Naive B cell (primary cell): ENCODE measurements around the gene OXSR1. TPM values are rescaled to one million over a fixed set of nuclear protein-coding genes. Genes with fewer than 3 reads are reported as not detected.

ENCODE experiments used
- ATAC-seq, 2 donors: fragments of 150-1000 bp; cut with Tn5 transposase; 2 replicates each; pipeline ENCODE4 v1.10.0; 2021; ENCODE audit warnings: low read depth in 2 of 2, mild to moderate bottlenecking in 2 of 2, moderate library complexity in 2 of 2
- DNase-seq: peaks from one replicate; pipeline ENCODE4 v3.0.0; 2022
- H3K27ac Mint-ChIP-seq, 6 donors: one replicate each; pipeline ENCODE4 v1.8.0; 2020 to 2022; ENCODE audit warnings: mild to moderate bottlenecking in 6 of 6, mixed read lengths in 6 of 6, moderate library complexity in 5 of 6, inconsistent platforms in 2 of 6
- H3K27me3 Mint-ChIP-seq, 3 donors: one replicate each; pipeline ENCODE4 v1.8.0; 2021 to 2022; ENCODE audit warnings: mixed read lengths in 3 of 3, mild to moderate bottlenecking in 1 of 3
- H3K36me3 Mint-ChIP-seq, 2 donors: one replicate each; pipeline ENCODE4 v1.8.0; 2020 to 2022; ENCODE audit warnings: mixed read lengths in 2 of 2, inconsistent platforms in 1 of 2, mild to moderate bottlenecking in 1 of 2
- H3K4me1 Mint-ChIP-seq, 3 donors: one replicate each; pipeline ENCODE4 v1.8.0; 2020 to 2022; ENCODE audit warnings: mixed read lengths in 3 of 3, inconsistent platforms in 1 of 3, mild to moderate bottlenecking in 1 of 3, moderate library complexity in 1 of 3
- H3K4me3 Mint-ChIP-seq, 8 donors: one replicate each; pipeline ENCODE4 v1.8.0; 2020 to 2022; ENCODE audit warnings: mild to moderate bottlenecking in 8 of 8, mixed read lengths in 8 of 8, moderate library complexity in 8 of 8, inconsistent platforms in 2 of 8
- H3K9me3 Mint-ChIP-seq, 7 donors: one replicate each; pipeline ENCODE4 v1.8.0; 2020 to 2022; ENCODE audit warnings: mixed read lengths in 7 of 7, mild to moderate bottlenecking in 5 of 7, inconsistent platforms in 2 of 7, moderate library complexity in 1 of 7
- polyA plus RNA-seq, 6 donors: library from polyadenylated mRNA; unstranded; fragments of 300-500 nt; fragmentation: Illumina TruSeq; gene quantifications; one replicate each; pipeline ENCODE4 v1.2.3, GENCODE V29; 2021; ENCODE audit warnings: low read depth in 6 of 6

OXSR1 gene
- polyA plus RNA-seq, 6 donors from 2014 or later = 7.8 to 15.5 (median 13.8) TPM

DNA sequence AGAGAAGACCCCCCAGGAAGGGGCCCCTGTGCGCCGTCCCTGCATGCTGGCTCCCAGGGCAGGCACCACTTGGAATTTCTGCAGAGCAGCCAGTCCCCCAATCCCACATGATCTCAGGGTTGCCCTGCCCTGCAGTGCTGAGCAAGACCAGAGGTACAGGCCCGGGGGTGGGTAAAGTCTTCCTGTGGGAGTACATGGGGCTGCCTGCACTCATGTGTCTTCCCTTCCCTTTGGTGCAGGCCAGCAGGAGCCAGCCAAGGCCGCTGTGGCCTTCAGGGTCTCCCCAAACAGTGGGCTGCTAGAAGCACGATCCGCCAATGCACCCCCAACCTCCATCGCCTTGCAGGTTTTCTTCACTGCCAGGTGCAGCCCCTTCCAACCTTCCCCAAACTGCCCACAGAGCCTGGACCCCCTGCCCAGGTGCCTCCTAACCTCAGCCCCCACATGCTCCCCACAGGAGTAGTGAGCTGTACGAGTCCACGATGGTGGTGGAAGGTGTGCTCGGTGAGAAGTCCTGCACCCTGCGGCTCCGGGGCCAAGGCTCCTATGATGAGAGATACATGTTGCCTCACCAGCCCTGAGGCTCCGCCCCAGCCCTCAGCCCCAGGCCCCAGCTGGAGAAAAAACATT is 43.4 kb upstream of the OXSR1 start:
- ATAC-seq = no peak
- no peak for DNase-seq
- H3K36me3 Mint-ChIP-seq = peaks cover 12 to 23% of the 10 kb centered on the region in 2 donors
- no peak overlapping the region for H3K27ac Mint-ChIP-seq
- no peaks in the 10 kb centered on the region for H3K27me3 Mint-ChIP-seq
- H3K9me3 Mint-ChIP-seq = no peaks in the 10 kb centered on the region
- peaks cover 2 to 19% (median 13%) of the 10 kb centered on the region in 3 donors for H3K4me1 Mint-ChIP-seq
- no peak overlapping the region for H3K4me3 Mint-ChIP-seq

DNA sequence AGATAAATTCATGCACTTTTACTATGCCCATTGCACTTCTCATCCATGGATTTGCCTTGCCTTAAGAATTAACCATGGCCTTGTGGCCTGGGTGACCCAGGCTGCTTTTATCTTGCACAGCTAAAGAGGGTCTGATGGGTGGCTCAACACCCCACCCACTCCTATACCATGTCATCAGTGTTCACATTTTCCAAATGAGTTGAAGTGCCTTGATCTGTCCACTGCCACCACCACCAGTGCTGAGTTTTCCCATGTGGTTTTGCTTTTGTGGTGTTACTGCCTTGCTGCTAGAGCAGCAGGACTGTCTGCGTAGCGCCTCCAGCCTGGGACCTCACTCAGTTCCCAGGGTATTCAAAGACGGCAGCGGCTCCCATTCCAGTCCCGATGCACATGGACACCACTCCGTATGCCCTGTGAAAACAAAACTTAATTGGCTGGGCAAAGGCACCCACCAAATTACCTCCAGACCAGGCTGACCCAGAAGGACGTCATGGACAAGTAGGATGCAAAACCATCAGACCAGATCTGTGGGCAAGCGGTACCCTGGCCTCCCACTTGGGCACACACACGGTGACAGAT is 42.5 kb upstream of the OXSR1 start:
- H3K27ac Mint-ChIP-seq = no peak overlapping the region
- peaks cover 2 to 17% (median 13%) of the 10 kb centered on the region in 3 donors for H3K4me1 Mint-ChIP-seq
- H3K36me3 Mint-ChIP-seq = peaks cover 12 to 23% of the 10 kb centered on the region in 2 donors
- no peak overlapping the region for H3K4me3 Mint-ChIP-seq
- DNase-seq (no peak), ATAC-seq (no peak)
- no peaks in the 10 kb centered on the region for H3K9me3 Mint-ChIP-seq
- H3K27me3 Mint-ChIP-seq = no peaks in the 10 kb centered on the region

DNA sequence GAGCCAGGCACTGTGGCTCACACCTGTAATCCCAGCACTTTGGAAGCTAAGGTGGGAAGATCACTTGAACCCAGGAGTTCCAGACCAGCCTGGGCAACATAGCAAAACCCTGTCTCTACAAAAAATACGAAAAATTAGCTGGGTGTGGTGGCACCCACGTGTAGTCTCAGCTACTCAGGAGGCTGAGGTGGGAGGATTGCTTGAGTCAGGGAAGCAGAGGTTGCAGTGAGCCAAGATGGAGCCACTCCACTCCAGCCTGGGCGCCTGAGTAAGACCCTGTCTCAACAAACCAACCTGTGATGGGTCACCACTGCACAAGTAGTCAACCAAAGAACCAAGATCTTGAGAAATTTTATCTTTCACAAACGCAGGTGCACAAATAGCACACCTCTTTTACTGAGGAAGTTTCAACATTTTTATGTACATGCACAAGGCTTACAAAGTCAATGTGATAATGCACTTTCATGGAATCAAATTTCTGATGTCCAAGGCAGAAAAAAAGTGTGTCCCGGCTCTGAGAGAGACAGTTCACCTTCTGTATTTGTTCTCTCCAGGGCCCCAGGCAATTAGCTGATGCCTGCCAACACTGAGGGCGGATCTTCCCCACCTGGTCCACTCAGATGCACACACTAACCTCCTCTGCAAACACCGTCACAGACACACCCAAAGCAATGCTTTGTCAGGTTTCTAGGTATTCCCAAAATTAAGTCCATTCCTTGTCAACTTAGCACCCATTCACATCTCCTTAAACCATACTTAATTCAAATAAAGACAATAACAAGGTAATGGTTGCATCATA is 40.8 kb upstream of the OXSR1 start:
- peaks cover 12 to 31% of the 10 kb centered on the region in 2 donors for H3K36me3 Mint-ChIP-seq
- no peak overlapping the region for H3K27ac Mint-ChIP-seq
- ATAC-seq (no peak), DNase-seq (no peak)
- H3K4me1 Mint-ChIP-seq = peaks cover 0 to 9% (median 6%) of the 10 kb centered on the region in 3 donors
- H3K27me3 Mint-ChIP-seq = no peaks in the 10 kb centered on the region
- no peaks in the 10 kb centered on the region for H3K9me3 Mint-ChIP-seq
- no peak overlapping the region for H3K4me3 Mint-ChIP-seq

- H3K27ac Mint-ChIP-seq = no peak overlapping the region
- no peak overlapping the region for H3K4me3 Mint-ChIP-seq
- H3K9me3 Mint-ChIP-seq = no peaks in the 10 kb centered on the region
- DNase-seq (no peak), ATAC-seq (no peak)
- peaks cover 12 to 32% of the 10 kb centered on the region in 2 donors for H3K36me3 Mint-ChIP-seq
- H3K4me1 Mint-ChIP-seq = peaks cover 6 to 10% (median 6%) of the 10 kb centered on the region in 3 donors
- no peaks in the 10 kb centered on the region for H3K27me3 Mint-ChIP-seq
Observed at GRCh38 chr3:38125305-38126120, 39.8 kb upstream of the OXSR1 start.

DNA sequence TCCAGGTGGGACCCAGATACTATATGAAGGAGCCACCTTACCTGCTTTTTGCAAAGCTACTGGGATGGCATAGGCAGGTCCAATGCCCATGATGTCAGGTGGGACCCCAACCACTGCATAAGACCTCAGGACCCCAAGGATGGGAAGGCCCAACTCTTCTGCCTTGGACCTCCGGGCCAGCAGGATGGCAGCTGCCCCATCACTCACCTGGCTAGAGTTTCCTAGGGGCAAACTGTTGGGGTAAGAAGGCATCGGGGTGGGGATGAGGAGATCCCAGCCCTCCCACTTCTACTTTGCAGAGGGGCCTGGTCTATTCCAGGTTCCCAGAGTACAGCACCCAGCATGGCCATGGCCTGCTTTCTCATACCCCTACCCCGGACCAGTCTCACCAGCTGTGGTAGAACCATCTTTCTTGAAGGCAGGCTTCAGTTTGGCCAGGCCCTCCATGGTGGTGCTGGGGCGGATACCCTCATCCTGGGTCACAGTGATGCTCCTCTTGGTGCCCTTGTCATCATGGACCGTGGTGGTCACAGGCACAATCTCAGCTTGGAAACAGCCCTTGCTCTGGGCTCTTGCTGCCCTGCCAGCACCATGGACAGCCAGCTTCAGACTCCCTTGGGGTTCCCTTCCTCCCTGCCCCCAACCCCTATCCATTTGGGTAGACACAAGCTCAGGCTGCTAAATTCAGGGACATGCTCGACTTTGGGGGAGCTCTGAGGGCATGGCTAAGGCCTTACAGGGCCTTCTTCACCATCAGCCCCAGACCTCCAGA is 39.0 kb upstream of the OXSR1 start:
- DNase-seq (no peak), ATAC-seq (no peak)
- Mint-ChIP-seq H3K27ac (no peak overlapping the region), H3K4me3 (no peak overlapping the region), H3K36me3 (peaks cover 12 to 27% of the 10 kb centered on the region in 2 donors), H3K4me1 (peaks cover 6 to 11% (median 6%) of the 10 kb centered on the region in 3 donors), H3K27me3 (no peaks in the 10 kb centered on the region), H3K9me3 (no peaks in the 10 kb centered on the region)

GRCh38 chr3:38127611-38128302 is 37.6 kb upstream of the OXSR1 start:
- DNase-seq (no peak), ATAC-seq (no peak)
- H3K4me3 Mint-ChIP-seq = no peak overlapping the region
- no peaks in the 10 kb centered on the region for H3K27me3 Mint-ChIP-seq
- H3K4me1 Mint-ChIP-seq = peaks cover 6 to 19% (median 9%) of the 10 kb centered on the region in 3 donors
- peaks cover 12 to 27% of the 10 kb centered on the region in 2 donors for H3K36me3 Mint-ChIP-seq
- H3K9me3 Mint-ChIP-seq = no peaks in the 10 kb centered on the region
- no peak overlapping the region for H3K27ac Mint-ChIP-seq

- Mint-ChIP-seq H3K36me3 (peaks cover 7 to 27% of the 10 kb centered on the region in 2 donors), H3K27ac (no peak overlapping the region), H3K27me3 (no peaks in the 10 kb centered on the region)
Observed at GRCh38 chr3:38128303-38128655, 37.1 kb upstream of the OXSR1 start.

DNA sequence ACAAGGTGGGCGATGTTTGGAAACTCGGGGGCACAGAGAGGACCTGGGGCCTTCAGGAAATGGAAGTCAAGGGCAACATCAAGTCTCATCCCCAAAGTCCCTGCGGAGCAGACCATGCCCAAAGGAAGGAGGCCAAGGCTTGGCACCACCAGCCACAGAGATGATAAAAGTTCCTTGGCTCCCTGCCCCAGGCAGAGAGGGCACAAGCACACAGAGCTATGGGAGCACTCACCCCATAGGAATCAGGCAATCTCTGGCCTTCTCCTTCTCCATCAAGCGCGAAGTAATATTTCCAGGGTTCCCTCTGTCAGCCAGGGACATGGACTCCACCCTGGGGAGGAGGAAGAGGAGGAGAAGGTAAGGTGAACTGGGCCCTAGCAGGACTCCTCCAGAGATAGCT is 36.3 kb upstream of the OXSR1 start:
- H3K36me3 Mint-ChIP-seq = peaks cover 7 to 27% of the 10 kb centered on the region in 2 donors
- no peaks in the 10 kb centered on the region for H3K27me3 Mint-ChIP-seq
- H3K27ac Mint-ChIP-seq = peak overlapping the region in 3 of 6 donors; percentile 28 to 50 (median 49)
- ATAC-seq (no peak), DNase-seq (no peak)
- no peaks in the 10 kb centered on the region for H3K9me3 Mint-ChIP-seq
- H3K4me1 Mint-ChIP-seq = peaks cover 10 to 28% (median 13%) of the 10 kb centered on the region in 3 donors
- H3K4me3 Mint-ChIP-seq = no peak overlapping the region

More at GRCh38 chr3:38128303-38128655, 37.1 kb upstream of the OXSR1 start:
- no peak overlapping the region for H3K4me3 Mint-ChIP-seq
- H3K9me3 Mint-ChIP-seq = no peaks in the 10 kb centered on the region
- no peak for DNase-seq
- peaks cover 10 to 24% (median 12%) of the 10 kb centered on the region in 3 donors for H3K4me1 Mint-ChIP-seq
- ATAC-seq = no peak

GRCh38 chr3:38130631-38131065 is 34.7 kb upstream of the OXSR1 start:
- Mint-ChIP-seq H3K27ac (peak overlapping the region in 1 of 6 donors; percentile 63), H3K36me3 (peaks cover 5 to 15% of the 10 kb centered on the region in 2 donors)

DNA sequence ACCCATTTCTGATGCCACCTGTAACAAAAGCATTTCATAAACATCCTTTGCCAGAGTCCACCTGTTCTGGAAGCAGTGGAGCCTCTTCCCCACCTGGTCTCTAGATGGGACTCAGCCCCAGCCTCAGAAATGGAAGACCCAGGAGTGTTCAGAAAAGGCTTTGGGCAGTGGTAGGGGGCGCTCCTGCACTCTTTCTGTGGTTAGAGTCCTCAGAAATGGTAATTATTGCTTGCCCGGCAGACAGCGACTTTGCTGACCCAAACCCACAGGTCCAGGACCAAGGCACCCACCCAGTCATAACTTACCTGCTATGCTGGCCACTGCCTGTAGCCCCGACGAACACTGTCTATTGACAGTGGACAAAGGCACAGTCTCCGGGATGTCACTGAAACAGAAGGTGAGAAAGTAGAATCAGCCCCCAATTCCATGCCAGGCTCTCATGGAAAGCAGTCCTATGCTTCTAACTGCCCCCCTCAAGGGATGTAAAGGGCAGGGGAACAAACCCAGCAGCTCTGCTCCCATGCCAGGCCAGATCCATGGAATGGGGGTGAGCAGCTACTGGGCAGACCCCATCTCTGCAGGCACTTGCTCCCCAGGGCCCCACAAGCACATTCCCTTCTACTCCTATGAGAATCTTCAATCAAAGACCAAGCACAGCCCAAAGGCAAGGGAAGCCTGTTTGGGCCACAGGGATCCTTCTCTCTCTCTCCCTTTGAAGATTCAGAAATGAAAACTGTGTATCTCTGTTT is 33.5 kb upstream of the OXSR1 start:
- peaks cover 5 to 11% of the 10 kb centered on the region in 2 donors for H3K36me3 Mint-ChIP-seq
- ATAC-seq (peak in 1 of 2 donors; percentile 26), DNase-seq (no peak)
- no peaks in the 10 kb centered on the region for H3K27me3 Mint-ChIP-seq
- no peaks in the 10 kb centered on the region for H3K9me3 Mint-ChIP-seq
- H3K27ac Mint-ChIP-seq = peak overlapping the region in 1 of 6 donors; percentile 36
- H3K4me3 Mint-ChIP-seq = no peak overlapping the region
- H3K4me1 Mint-ChIP-seq = peaks cover 26 to 48% (median 30%) of the 10 kb centered on the region in 3 donors

More at GRCh38 chr3:38130631-38131065, 34.7 kb upstream of the OXSR1 start:
- ATAC-seq (no peak), DNase-seq (no peak)
- H3K4me1 Mint-ChIP-seq = peaks cover 19 to 42% (median 24%) of the 10 kb centered on the region in 3 donors
- no peaks in the 10 kb centered on the region for H3K9me3 Mint-ChIP-seq
- H3K4me3 Mint-ChIP-seq = peak overlapping the region in 1 of 8 donors; percentile 56
- H3K27me3 Mint-ChIP-seq = no peaks in the 10 kb centered on the region

GRCh38 chr3:38133209-38133556 is 32.2 kb upstream of the OXSR1 start:
- peak overlapping the region in 1 of 6 donors; percentile 18 for H3K27ac Mint-ChIP-seq
- DNase-seq (no peak), ATAC-seq (no peak)
- no peak overlapping the region for H3K4me3 Mint-ChIP-seq
- peaks cover 33 to 61% (median 36%) of the 10 kb centered on the region in 3 donors for H3K4me1 Mint-ChIP-seq
- no peaks in the 10 kb centered on the region for H3K27me3 Mint-ChIP-seq
- H3K36me3 Mint-ChIP-seq = peaks cover 5 to 11% of the 10 kb centered on the region in 2 donors
- no peaks in the 10 kb centered on the region for H3K9me3 Mint-ChIP-seq
